CD4-positive, alpha-beta memory T cell (primary cell): ENCODE measurements around the gene FAM13C. TPM values are rescaled to one million over a fixed set of nuclear protein-coding genes. Genes with fewer than 3 reads are reported as not detected.
"Not testable (repeated sequence)": the region's sequence is repeated elsewhere in the genome, so short reads cannot be mapped to it uniquely, and the experiment has no call there.

ENCODE experiments used
- CTCF ChIA-PET: fragments of 350-600 bp; sonication (Branson Sonifier 250); formaldehyde crosslinking; loops from one replicate; lab custom pipeline; 2021; ENCODE audit warnings: inconsistent platforms; ENCODE audit not compliant: partially characterized antibody; lab: Charles Lee
- POLR2A ChIA-PET: fragments of 350-600 bp; sonication (Branson Sonifier 250); formaldehyde crosslinking; loops from one replicate; lab custom pipeline; 2021; ENCODE audit not compliant: partially characterized antibody; lab: Charles Lee
- DNase-seq, 5 donors: peaks; one replicate each; pipeline versions ENCODE4 v3.0.0 to v3.0.0-alpha.2; 2020 to 2022; ENCODE audit warnings: mixed read lengths in 1 of 5
- H3K27ac ChIP-seq: one replicate; pipeline ENCODE4 v1.7.0; 2013; ENCODE audit warnings: low read depth, low read length
- H3K27me3 ChIP-seq: 2 replicates; pipeline ENCODE4 v1.7.0; 2013; ENCODE audit warnings: mild to moderate bottlenecking, low read length, moderate library complexity; ENCODE audit not compliant: insufficient read depth
- H3K36me3 ChIP-seq: 2 replicates; pipeline ENCODE4 v1.7.0; 2013; ENCODE audit warnings: mild to moderate bottlenecking, low read length, moderate library complexity; ENCODE audit not compliant: insufficient read depth
- H3K4me1 ChIP-seq: 2 replicates; pipeline ENCODE4 v1.7.0; 2013; ENCODE audit warnings: mild to moderate bottlenecking, low read length, moderate library complexity; ENCODE audit not compliant: insufficient read depth
- H3K4me3 ChIP-seq, 2 donors: one replicate each; pipeline ENCODE4 v1.7.0; 2013; ENCODE audit warnings: low read length in 2 of 2, mild to moderate bottlenecking in 1 of 2
- H3K9me3 ChIP-seq, 2 donors: one replicate each; pipeline ENCODE4 v1.7.0; 2013; ENCODE audit warnings: low read length in 2 of 2, control low read depth in 1 of 2; ENCODE audit not compliant: control insufficient read depth in 1 of 2
- H3K27ac Mint-ChIP-seq, 7 donors: one replicate each; pipeline ENCODE4 v1.8.0; 2020 to 2021; ENCODE audit warnings: mixed read lengths in 7 of 7, mild to moderate bottlenecking in 6 of 7, inconsistent platforms in 3 of 7, moderate library complexity in 3 of 7
- H3K27me3 Mint-ChIP-seq, 2 donors: one replicate each; pipeline ENCODE4 v1.8.0; 2020 to 2021; ENCODE audit warnings: mixed read lengths in 2 of 2
- H3K36me3 Mint-ChIP-seq, 2 donors: one replicate each; pipeline ENCODE4 v1.8.0; 2020 to 2021; ENCODE audit warnings: mixed read lengths in 2 of 2, inconsistent platforms in 1 of 2, mild to moderate bottlenecking in 1 of 2
- H3K4me1 Mint-ChIP-seq, 4 donors: one replicate each; pipeline ENCODE4 v1.8.0; 2020 to 2021; ENCODE audit warnings: mixed read lengths in 4 of 4, mild to moderate bottlenecking in 1 of 4
- H3K4me3 Mint-ChIP-seq, 8 donors: one replicate each; pipeline ENCODE4 v1.8.0; 2020 to 2021; ENCODE audit warnings: mixed read lengths in 8 of 8, mild to moderate bottlenecking in 7 of 8, moderate library complexity in 6 of 8, inconsistent platforms in 3 of 8
- H3K9me3 Mint-ChIP-seq, 8 donors: one replicate each; pipeline ENCODE4 v1.8.0; 2020 to 2021; ENCODE audit warnings: mixed read lengths in 8 of 8, mild to moderate bottlenecking in 5 of 8, inconsistent platforms in 3 of 8, moderate library complexity in 1 of 8
- intact Hi-C: fragments of 100-400 bp; cut with micrococcal nuclease; formaldehyde crosslinking; loops from one replicate; pipeline ENCODE4 v1.15.1; 2023
- polyA plus RNA-seq, 2 donors: library from polyadenylated mRNA; unstranded; fragments of 300-500 nt; fragmentation: Illumina TruSeq; gene quantifications; one replicate each; pipeline ENCODE4 v1.2.3, GENCODE V29; 2021
- total RNA-seq, 2 experiments: library from RNA; stranded (reverse); gene quantifications; one replicate each; pipeline ENCODE4 v1.2.3, GENCODE V29; 2021

Gene FAM13C
- not detected for total RNA-seq
- not detected for polyA plus RNA-seq

DNA sequence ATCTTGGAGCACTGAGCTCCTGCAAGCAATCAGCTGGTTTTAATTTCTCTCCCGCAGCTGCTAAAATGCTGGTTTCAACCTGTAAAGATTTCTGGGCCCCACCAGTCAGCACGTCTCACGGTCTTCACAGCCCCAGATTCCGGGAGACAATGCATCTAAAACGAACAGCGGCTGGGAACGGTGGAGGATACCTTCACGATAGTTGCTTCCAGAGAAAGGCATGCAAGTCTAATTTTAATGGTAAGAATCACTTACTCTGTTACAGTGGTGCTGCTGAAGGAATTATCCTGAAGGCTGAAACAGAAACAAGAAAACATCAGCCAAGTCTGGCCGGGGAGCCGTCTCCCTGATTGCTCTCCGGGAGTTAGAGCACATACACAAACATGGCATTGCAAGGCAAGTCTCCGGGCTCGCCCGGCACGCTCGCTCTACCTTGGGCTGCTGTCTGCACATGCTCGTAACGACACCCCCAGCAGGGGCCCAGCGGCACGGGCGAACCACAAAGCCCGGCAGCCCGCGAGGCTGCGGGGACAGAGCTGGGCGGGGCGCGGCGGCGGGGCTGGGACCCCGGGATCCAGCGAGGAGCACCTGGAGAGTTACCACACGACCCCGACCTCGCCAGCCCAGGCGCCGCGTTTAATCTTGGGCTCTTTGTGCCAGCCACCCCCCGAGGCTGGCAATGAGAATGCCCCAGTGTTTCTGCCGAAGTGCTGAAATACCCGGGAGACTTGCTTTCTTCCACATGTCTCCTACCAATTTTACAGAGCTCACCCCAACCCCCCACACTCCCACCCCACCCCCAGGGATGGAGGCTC lies at the start of gene FAM13C:
Gene FAM13C, minus strand, starts transcription at position 406 of the 815 bp plus-strand sequence. Its CDS starts 89 bp downstream, at position 317.
- ChIA-PET POLR2A (no interaction called here), CTCF (no interaction called here)
- no peaks in the 10 kb centered on the region for H3K27me3 ChIP-seq
- H3K4me3 Mint-ChIP-seq = peak within 1 kb of the TSS; percentile 53 to 81 (median 70)
- H3K4me1 Mint-ChIP-seq = peaks cover 7 to 13% (median 11%) of the 10 kb centered on the region in 4 donors
- no peak within 1 kb of the TSS for H3K4me3 ChIP-seq
- no peaks in the 10 kb centered on the region for H3K9me3 ChIP-seq
- H3K27ac ChIP-seq = no peak within 1 kb of the TSS
- no peaks in the 10 kb centered on the region for H3K4me1 ChIP-seq
- H3K36me3 Mint-ChIP-seq = no peaks in the 10 kb centered on the region
- intact Hi-C loops = no loop called here
- H3K27me3 Mint-ChIP-seq = peaks cover 3 to 10% of the 10 kb centered on the region in 2 donors
- H3K36me3 ChIP-seq = no peaks in the 10 kb centered on the region
- peaks cover 0 to 2% (median 0%) of the 10 kb centered on the region in 8 donors for H3K9me3 Mint-ChIP-seq
- H3K27ac Mint-ChIP-seq = no peak within 1 kb of the TSS
- no peak for DNase-seq

DNA sequence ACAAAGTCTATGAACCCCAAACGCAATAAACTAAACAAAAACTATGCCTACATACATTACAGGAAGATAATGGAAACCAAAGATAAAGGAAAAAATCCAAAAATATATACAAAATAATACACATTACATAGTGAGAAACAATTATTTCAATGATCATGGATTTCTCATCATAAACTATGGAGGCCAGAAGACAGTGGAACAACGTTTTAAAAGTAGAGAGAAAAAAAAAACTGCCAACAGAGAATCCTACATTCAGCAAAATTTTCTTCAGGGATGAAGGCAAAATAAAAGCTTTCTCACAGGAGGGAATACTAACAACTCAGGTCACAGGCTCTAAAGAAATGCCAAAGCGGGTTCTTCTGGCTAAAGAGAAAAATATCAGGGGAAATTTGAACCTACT lies 42.9 kb upstream of the FAM13C start:
- no peaks in the 10 kb centered on the region for H3K4me1 Mint-ChIP-seq
- Histone ChIP-seq H3K27me3 (no peaks in the 10 kb centered on the region), H3K4me3 (no peak overlapping the region), H3K9me3 (no peaks in the 10 kb centered on the region), H3K27ac (no peak overlapping the region), H3K36me3 (no peaks in the 10 kb centered on the region), H3K4me1 (no peaks in the 10 kb centered on the region)
- no peaks in the 10 kb centered on the region for H3K36me3 Mint-ChIP-seq
- H3K27ac Mint-ChIP-seq = no peak overlapping the region
- peaks cover 0 to 15% (median 2%) of the 10 kb centered on the region in 8 donors for H3K9me3 Mint-ChIP-seq
- POLR2A ChIA-PET = no interaction called here
- intact Hi-C loops = no loop called here
- DNase-seq = no peak
- no peak overlapping the region for H3K4me3 Mint-ChIP-seq
- H3K27me3 Mint-ChIP-seq = no peaks in the 10 kb centered on the region
- CTCF ChIA-PET = no interaction called here

DNA sequence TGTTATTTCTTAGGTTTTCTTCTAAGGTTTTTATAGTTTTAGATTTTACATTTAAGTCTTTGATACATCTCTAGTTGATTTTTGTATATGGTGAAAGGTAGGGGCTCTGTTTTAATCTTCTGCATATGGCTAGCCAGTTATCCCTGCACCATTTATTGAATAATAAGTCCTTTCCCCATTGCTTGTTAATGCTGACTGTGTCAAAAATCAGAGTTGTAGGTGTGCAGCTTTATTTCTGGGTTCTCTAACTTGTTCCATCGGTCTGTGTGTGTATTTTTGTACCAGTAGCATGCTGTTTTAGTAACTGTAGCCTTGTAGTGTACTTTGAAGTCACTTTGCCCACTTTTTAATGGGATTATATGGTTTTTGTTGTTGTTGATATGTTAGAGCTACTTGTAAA lies 37.9 kb upstream of the FAM13C start:
- H3K4me3 Mint-ChIP-seq = no peak overlapping the region
- no peaks in the 10 kb centered on the region for H3K27me3 ChIP-seq
- peaks cover 0 to 16% (median 5%) of the 10 kb centered on the region in 8 donors for H3K9me3 Mint-ChIP-seq
- no peak overlapping the region for H3K4me3 ChIP-seq
- ChIA-PET CTCF (no interaction called here), POLR2A (no interaction called here)
- intact Hi-C loops = no loop called here
- H3K4me1 ChIP-seq = no peaks in the 10 kb centered on the region
- DNase-seq = no peak
- H3K36me3 ChIP-seq = no peaks in the 10 kb centered on the region
- H3K4me1 Mint-ChIP-seq = no peaks in the 10 kb centered on the region
- no peaks in the 10 kb centered on the region for H3K9me3 ChIP-seq
- H3K27ac Mint-ChIP-seq = no peak overlapping the region
- no peaks in the 10 kb centered on the region for H3K27me3 Mint-ChIP-seq
- no peak overlapping the region for H3K27ac ChIP-seq
- no peaks in the 10 kb centered on the region for H3K36me3 Mint-ChIP-seq

DNA sequence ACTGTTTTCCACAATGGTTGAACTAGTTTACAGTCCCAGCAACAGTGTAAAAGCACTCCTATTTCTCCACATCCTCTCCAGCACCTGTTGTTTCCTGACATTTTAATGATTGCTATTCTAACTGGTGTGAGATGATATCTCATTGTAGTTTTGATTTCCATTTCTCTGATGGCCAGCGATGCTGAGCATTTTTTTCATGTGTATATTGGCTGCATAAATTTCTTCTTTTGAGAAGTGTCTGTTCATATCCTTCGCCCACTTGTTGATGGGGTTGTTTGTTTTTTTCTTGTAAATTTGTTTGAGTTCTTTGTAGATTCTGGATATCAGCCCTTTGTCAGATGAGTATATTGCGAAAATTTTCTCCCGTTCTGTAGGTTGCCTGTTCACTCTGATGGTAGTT lies 37.0 kb upstream of the FAM13C start:
- POLR2A ChIA-PET, H3K4me3 Mint-ChIP-seq, CTCF ChIA-PET: not testable (repeated sequence)

DNA sequence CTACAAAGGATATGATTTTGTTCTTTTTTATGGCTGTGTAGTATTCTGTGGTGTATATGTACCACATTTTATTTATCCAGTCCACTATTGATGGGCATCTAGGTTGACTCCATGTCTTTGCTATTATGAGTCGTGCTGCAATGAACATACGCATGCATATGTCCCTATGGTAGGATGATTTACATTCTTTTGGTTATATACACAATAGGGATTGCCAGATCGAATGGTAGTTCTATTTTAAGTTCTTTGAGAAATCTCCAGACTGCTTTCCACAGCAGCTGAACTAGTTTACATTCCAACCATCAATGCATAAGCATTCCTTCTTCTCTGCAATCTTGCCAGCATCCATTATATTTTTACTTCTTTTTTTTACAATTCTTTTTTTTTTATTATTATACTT lies 35.6 kb upstream of the FAM13C start:
- Mint-ChIP-seq H3K36me3 (no peaks in the 10 kb centered on the region), H3K4me3 (no peak overlapping the region), H3K27ac (no peak overlapping the region), H3K4me1 (no peaks in the 10 kb centered on the region), H3K27me3 (no peaks in the 10 kb centered on the region), H3K9me3 (peaks cover 0 to 16% (median 5%) of the 10 kb centered on the region in 8 donors)
- no peaks in the 10 kb centered on the region for H3K27me3 ChIP-seq
- H3K9me3 ChIP-seq = no peaks in the 10 kb centered on the region
- H3K4me1 ChIP-seq = no peaks in the 10 kb centered on the region
- ChIA-PET CTCF (no interaction called here), POLR2A (no interaction called here)
- no peak for DNase-seq
- H3K4me3 ChIP-seq = no peak overlapping the region
- H3K36me3 ChIP-seq = no peaks in the 10 kb centered on the region
- no peak overlapping the region for H3K27ac ChIP-seq
- intact Hi-C loops = no loop called here

More for the DNA sequence above, 37.0 kb upstream of the FAM13C start:
- H3K4me3 ChIP-seq, H3K36me3 Mint-ChIP-seq, H3K36me3 ChIP-seq, H3K4me1 ChIP-seq, H3K27ac Mint-ChIP-seq, DNase-seq, H3K27me3 Mint-ChIP-seq, H3K9me3 ChIP-seq, H3K4me1 Mint-ChIP-seq, H3K27ac ChIP-seq, intact Hi-C loops, H3K27me3 ChIP-seq: not testable (repeated sequence)
- H3K9me3 Mint-ChIP-seq = peaks cover 0 to 16% (median 5%) of the 10 kb centered on the region in 8 donors

DNA sequence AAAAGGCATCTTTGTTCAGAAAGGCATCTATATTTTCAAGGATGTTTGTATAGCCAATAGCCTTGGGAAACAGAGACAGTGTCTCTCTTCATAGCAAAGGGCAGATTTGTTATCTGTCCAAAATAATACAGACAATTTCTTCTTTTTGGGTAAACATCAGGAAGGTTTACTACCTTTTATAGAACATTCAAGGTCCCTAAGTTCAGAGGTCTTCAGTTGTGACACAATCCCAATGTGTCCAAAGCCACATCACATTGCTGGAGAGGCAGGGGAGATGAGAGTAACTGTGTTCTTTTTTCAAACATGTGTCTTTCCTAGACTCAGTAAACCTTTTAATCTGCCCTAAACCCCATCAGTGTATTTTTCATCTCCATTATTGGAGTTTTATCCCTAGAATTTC lies 33.6 kb upstream of the FAM13C start:
- Histone ChIP-seq H3K27me3 (no peaks in the 10 kb centered on the region), H3K4me1 (no peaks in the 10 kb centered on the region), H3K4me3 (no peak overlapping the region), H3K27ac (no peak overlapping the region), H3K9me3 (no peaks in the 10 kb centered on the region), H3K36me3 (no peaks in the 10 kb centered on the region)
- ChIA-PET CTCF (no interaction called here), POLR2A (no interaction called here)
- intact Hi-C loops = no loop called here
- Mint-ChIP-seq H3K4me3 (no peak overlapping the region), H3K27me3 (no peaks in the 10 kb centered on the region), H3K9me3 (peaks cover 0 to 15% (median 5%) of the 10 kb centered on the region in 8 donors), H3K4me1 (no peaks in the 10 kb centered on the region), H3K27ac (no peak overlapping the region), H3K36me3 (no peaks in the 10 kb centered on the region)
- no peak for DNase-seq

DNA sequence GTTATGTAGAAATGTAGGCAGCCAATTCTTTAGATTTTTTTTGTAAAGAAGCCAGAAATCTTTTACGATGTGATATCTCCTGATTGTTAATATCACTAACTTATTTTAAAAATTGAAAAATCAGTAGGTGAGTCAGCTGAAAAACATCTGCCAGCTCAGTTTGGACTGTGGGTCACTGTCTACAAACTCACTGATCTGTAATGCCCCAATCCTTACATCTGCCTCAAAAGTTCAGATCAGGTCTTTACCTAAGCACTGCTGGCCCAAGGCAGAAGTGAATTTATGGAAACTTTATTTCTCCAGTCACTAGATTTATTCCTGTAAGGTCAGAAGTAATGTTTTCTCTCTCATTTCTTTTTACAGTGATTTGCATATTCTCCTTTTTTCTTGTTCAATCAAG lies 31.0 kb upstream of the FAM13C start:
- intact Hi-C loops = no loop called here
- no peak overlapping the region for H3K4me3 ChIP-seq
- CTCF ChIA-PET = no interaction called here
- H3K27me3 ChIP-seq = no peaks in the 10 kb centered on the region
- POLR2A ChIA-PET = no interaction called here
- DNase-seq = no peak
- no peaks in the 10 kb centered on the region for H3K4me1 Mint-ChIP-seq
- H3K9me3 Mint-ChIP-seq = peaks cover 0 to 4% (median 0%) of the 10 kb centered on the region in 8 donors
- H3K27ac ChIP-seq = no peak overlapping the region
- no peaks in the 10 kb centered on the region for H3K36me3 Mint-ChIP-seq
- no peaks in the 10 kb centered on the region for H3K36me3 ChIP-seq
- H3K27ac Mint-ChIP-seq = no peak overlapping the region
- no peaks in the 10 kb centered on the region for H3K4me1 ChIP-seq
- no peak overlapping the region for H3K4me3 Mint-ChIP-seq
- H3K9me3 ChIP-seq = no peaks in the 10 kb centered on the region
- H3K27me3 Mint-ChIP-seq = no peaks in the 10 kb centered on the region
